HEK293 (cell line): ENCODE measurements around the gene PTRH1.

Experiments
- CTCF ChIA-PET: fragments of 350-600 bp; formaldehyde crosslinking; extraction: SDS; loops from one replicate; lab custom pipeline; 2021; ENCODE audit warnings: antibody characterized with exemption; lab: Yijun Ruan, JAX
- POLR2A ChIA-PET: fragments of 300-600 bp; formaldehyde crosslinking; extraction: SDS; loops from one replicate; lab custom pipeline; 2020; ENCODE audit warnings: antibody characterized with exemption, inconsistent platforms; lab: Yijun Ruan, JAX
- H3K27ac ChIP-seq: fragments of 200-500 bp; sonication (Bioruptor generic); 2 replicates; pipeline ENCODE4 v1.5.1; 2014; ENCODE audit warnings: low read depth, low read length, control low read depth, inconsistent platforms; ENCODE audit errors: extremely low read depth
- H3K36me3 ChIP-seq, 2 experiments: fragments of 200-500 bp in 1 of 2; sonication (Bioruptor generic) in 1 of 2; 1 replicate in 1 of 2; 2 replicates in 1 of 2; pipeline ENCODE4 v1.5.1; 2014 to 2017; ENCODE audit warnings: inconsistent platforms in 2 of 2, low read length in 2 of 2; ENCODE audit not compliant: control insufficient read depth in 2 of 2, insufficient read depth in 1 of 2
- H3K4me1 ChIP-seq: fragments of 200-500 bp; sonication (Bioruptor generic); 2 replicates; pipeline ENCODE4 v1.5.1; 2014; ENCODE audit warnings: mild to moderate bottlenecking, low read length, inconsistent platforms; ENCODE audit not compliant: control insufficient read depth, insufficient read depth
- H3K4me3 ChIP-seq: 2 replicates; pipeline ENCODE4 v1.5.1; 2011; ENCODE audit warnings: low read depth, mild to moderate bottlenecking, control low read depth, low read length, moderate library complexity
- H3K9me3 ChIP-seq: fragments of 200-500 bp; sonication (Bioruptor generic); 2 replicates; pipeline ENCODE4 v1.5.1; 2014; ENCODE audit warnings: low read depth, low read length, inconsistent platforms; ENCODE audit not compliant: control insufficient read depth, insufficient read depth
- GLIS2 ChIP-seq: fragments of 450-650 bp; formaldehyde crosslinking; IDR thresholded peaks from 2 replicates; pipeline ENCODE4 v1.5.1; 2016; ENCODE audit warnings: missing biosample characterization, missing genetic modification characterization
- SCRT1 ChIP-seq: fragments of 450-650 bp; formaldehyde crosslinking; IDR thresholded peaks from 2 replicates; pipeline ENCODE4 v1.5.1; 2016; ENCODE audit warnings: missing biosample characterization, missing genetic modification characterization, borderline replicate concordance
- SCRT2 ChIP-seq: fragments of 450-650 bp; formaldehyde crosslinking; IDR thresholded peaks from 2 replicates; pipeline ENCODE4 v1.5.1; 2016; ENCODE audit warnings: missing biosample characterization, missing genetic modification characterization
- WT1 ChIP-seq: fragments of 450-650 bp; formaldehyde crosslinking; IDR thresholded peaks from 2 replicates; pipeline ENCODE4 v1.5.1; 2016; ENCODE audit warnings: missing biosample characterization, missing genetic modification characterization
- ZBTB1 ChIP-seq: fragments of 450-650 bp; formaldehyde crosslinking; IDR thresholded peaks from 2 replicates; pipeline ENCODE4 v1.5.1; 2016; ENCODE audit warnings: missing biosample characterization, missing genetic modification characterization
- ZFP3 ChIP-seq: fragments of 450-650 bp; formaldehyde crosslinking; IDR thresholded peaks from 2 replicates; pipeline ENCODE4 v1.5.1; 2016; ENCODE audit warnings: low read depth, missing biosample characterization, missing genetic modification characterization
- ZIC2 ChIP-seq: fragments of 450-650 bp; formaldehyde crosslinking; IDR thresholded peaks from 2 replicates; pipeline ENCODE4 v1.5.1; 2016; ENCODE audit warnings: missing biosample characterization, missing genetic modification characterization
- ZNF10 ChIP-seq: fragments of 450-650 bp; formaldehyde crosslinking; IDR thresholded peaks from 2 replicates; pipeline ENCODE4 v1.5.1; 2017; ENCODE audit warnings: missing biosample characterization, missing genetic modification characterization
- ZNF16 ChIP-seq: fragments of 450-650 bp; formaldehyde crosslinking; IDR thresholded peaks from 2 replicates; pipeline ENCODE4 v1.5.1; 2016; ENCODE audit warnings: low read depth, missing biosample characterization, missing genetic modification characterization
- ZNF473 ChIP-seq: fragments of 450-650 bp; formaldehyde crosslinking; IDR thresholded peaks from 2 replicates; pipeline ENCODE4 v1.5.1; 2017; ENCODE audit warnings: missing biosample characterization, missing genetic modification characterization
- ZNF596 ChIP-seq: fragments of 450-650 bp; IDR thresholded peaks from 2 replicates; pipeline ENCODE4 v1.5.0; 2018; ENCODE audit warnings: missing biosample characterization, mild to moderate bottlenecking, missing genetic modification characterization, moderate library complexity
- TF ChIP-seq, protein P1 (sequence below): fragments of 450-650 bp; formaldehyde crosslinking; IDR thresholded peaks from 2 replicates; pipeline ENCODE4 v1.5.1; 2017; ENCODE audit warnings: missing biosample characterization, missing genetic modification characterization
- TF ChIP-seq, protein P2 (sequence below): fragments of 450-650 bp; formaldehyde crosslinking; IDR thresholded peaks from 2 replicates; pipeline ENCODE4 v1.5.1; 2016; ENCODE audit warnings: missing biosample characterization, missing genetic modification characterization
- TF ChIP-seq, protein P3 (sequence below): fragments of 450-650 bp; formaldehyde crosslinking; IDR thresholded peaks from 2 replicates; pipeline ENCODE4 v1.5.1; 2016; ENCODE audit warnings: missing biosample characterization, missing genetic modification characterization

The PTRH1 gene

GRCh38 chr9:127700594-127701255, 14.7 kb downstream of the PTRH1 start:
- POLR2A ChIA-PET, result interaction anchor here (1.1 kb wide), 1 partner anchor 84 kb away, joined by 3 read pairs; no protein-coding TSS in a partner anchor

DNA sequence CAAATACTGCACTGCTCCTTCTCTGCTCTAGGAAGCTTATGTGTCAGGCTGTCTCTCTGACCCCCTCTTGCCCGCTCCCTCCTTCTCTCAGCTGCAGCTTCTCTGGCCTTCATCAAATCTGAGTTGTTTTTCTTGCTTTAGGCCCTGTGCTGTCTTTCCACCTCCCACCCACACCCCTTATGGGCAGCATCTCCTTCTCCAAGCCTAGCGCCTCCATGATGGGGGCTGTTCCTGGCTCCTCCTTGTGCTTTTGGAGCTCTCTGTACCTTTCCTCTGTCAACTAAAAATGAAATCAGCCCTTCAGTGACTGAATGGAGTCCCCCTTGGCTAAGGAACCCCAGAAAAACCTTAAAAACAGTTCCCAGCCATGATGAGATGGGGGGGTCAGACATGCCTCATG, 15.3 kb downstream of the PTRH1 start:
- no peak overlapping the region for H3K4me3 ChIP-seq
- TF ChIP-seq ZIC2 (tag by site-specific recombination), result no peak
- TF ChIP-seq ZNF596 (tag by site-specific recombination), result no peak
- TF ChIP-seq ZFP3, result no peak
- TF ChIP-seq, protein P1, sequence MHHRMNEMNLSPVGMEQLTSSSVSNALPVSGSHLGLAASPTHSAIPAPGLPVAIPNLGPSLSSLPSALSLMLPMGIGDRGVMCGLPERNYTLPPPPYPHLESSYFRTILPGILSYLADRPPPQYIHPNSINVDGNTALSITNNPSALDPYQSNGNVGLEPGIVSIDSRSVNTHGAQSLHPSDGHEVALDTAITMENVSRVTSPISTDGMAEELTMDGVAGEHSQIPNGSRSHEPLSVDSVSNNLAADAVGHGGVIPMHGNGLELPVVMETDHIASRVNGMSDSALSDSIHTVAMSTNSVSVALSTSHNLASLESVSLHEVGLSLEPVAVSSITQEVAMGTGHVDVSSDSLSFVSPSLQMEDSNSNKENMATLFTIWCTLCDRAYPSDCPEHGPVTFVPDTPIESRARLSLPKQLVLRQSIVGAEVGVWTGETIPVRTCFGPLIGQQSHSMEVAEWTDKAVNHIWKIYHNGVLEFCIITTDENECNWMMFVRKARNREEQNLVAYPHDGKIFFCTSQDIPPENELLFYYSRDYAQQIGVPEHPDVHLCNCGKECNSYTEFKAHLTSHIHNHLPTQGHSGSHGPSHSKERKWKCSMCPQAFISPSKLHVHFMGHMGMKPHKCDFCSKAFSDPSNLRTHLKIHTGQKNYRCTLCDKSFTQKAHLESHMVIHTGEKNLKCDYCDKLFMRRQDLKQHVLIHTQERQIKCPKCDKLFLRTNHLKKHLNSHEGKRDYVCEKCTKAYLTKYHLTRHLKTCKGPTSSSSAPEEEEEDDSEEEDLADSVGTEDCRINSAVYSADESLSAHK, result no peak
- no peaks in the 10 kb centered on the region for H3K36me3 ChIP-seq
- no peaks in the 10 kb centered on the region for H3K4me1 ChIP-seq
- POLR2A ChIA-PET, result interaction anchor here (1.1 kb wide), 1 partner anchor 83 kb away, joined by 3 read pairs; no protein-coding TSS in a partner anchor
- H3K9me3 ChIP-seq, result no peaks in the 10 kb centered on the region
- H3K27ac ChIP-seq, result no peak overlapping the region
- CTCF ChIA-PET, result interaction anchor here (0.6 to 1.1 kb wide), 3 partner anchors 18 to 196 kb away, joined by 3 to 4 read pairs (median 3); partner anchors contain the start of gene CDK9

More at GRCh38 chr9:127700594-127701255, 14.7 kb downstream of the PTRH1 start:
- TF ChIP-seq SCRT2 (tag by site-specific recombination) (peak; percentile 78), WT1 (no peak), ZNF10 (no peak), SCRT1 (tag by site-specific recombination) (peak; percentile 55; the same call in 1 of the 2 replicates), ZNF16 (tag by site-specific recombination) (no peak)
- TF ChIP-seq, protein P2, sequence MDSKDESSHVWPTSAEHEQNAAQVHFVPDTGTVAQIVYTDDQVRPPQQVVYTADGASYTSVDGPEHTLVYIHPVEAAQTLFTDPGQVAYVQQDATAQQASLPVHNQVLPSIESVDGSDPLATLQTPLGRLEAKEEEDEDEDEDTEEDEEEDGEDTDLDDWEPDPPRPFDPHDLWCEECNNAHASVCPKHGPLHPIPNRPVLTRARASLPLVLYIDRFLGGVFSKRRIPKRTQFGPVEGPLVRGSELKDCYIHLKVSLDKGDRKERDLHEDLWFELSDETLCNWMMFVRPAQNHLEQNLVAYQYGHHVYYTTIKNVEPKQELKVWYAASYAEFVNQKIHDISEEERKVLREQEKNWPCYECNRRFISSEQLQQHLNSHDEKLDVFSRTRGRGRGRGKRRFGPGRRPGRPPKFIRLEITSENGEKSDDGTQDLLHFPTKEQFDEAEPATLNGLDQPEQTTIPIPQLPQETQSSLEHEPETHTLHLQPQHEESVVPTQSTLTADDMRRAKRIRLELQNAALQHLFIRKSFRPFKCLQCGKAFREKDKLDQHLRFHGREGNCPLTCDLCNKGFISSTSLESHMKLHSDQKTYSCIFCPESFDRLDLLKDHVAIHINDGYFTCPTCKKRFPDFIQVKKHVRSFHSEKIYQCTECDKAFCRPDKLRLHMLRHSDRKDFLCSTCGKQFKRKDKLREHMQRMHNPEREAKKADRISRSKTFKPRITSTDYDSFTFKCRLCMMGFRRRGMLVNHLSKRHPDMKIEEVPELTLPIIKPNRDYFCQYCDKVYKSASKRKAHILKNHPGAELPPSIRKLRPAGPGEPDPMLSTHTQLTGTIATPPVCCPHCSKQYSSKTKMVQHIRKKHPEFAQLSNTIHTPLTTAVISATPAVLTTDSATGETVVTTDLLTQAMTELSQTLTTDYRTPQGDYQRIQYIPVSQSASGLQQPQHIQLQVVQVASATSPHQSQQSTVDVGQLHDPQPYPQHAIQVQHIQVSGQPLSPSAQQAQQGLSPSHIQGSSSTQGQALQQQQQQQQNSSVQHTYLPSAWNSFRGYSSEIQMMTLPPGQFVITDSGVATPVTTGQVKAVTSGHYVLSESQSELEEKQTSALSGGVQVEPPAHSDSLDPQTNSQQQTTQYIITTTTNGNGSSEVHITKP, result 0 out of 2 replicates have a peak, but pooled peaks have one; percentile 11
- Histone ChIP-seq H3K4me1 (no peaks in the 10 kb centered on the region), H3K4me3 (no peak overlapping the region), H3K9me3 (no peaks in the 10 kb centered on the region), H3K27ac (no peak overlapping the region), H3K36me3 (no peaks in the 10 kb centered on the region)
- CTCF ChIA-PET, result interaction anchor here (0.8 kb wide), 1 partner anchor 18 kb away, joined by 4 read pairs; no protein-coding TSS in a partner anchor

GRCh38 chr9:127698985-127699670, 16.3 kb downstream of the PTRH1 start:
- Histone ChIP-seq H3K4me3 (no peak overlapping the region), H3K27ac (no peak overlapping the region), H3K36me3 (peaks cover 0 to 4% of the 10 kb centered on the region in 2 experiments; a peak in 1 of 3 replicates), H3K9me3 (no peaks in the 10 kb centered on the region)
- POLR2A ChIA-PET, result no interaction called here
- TF ChIP-seq ZBTB1 (no peak), ZNF473 (tag by site-specific recombination) (no peak), GLIS2 (tag by site-specific recombination) (no peak)
- TF ChIP-seq, protein P3, sequence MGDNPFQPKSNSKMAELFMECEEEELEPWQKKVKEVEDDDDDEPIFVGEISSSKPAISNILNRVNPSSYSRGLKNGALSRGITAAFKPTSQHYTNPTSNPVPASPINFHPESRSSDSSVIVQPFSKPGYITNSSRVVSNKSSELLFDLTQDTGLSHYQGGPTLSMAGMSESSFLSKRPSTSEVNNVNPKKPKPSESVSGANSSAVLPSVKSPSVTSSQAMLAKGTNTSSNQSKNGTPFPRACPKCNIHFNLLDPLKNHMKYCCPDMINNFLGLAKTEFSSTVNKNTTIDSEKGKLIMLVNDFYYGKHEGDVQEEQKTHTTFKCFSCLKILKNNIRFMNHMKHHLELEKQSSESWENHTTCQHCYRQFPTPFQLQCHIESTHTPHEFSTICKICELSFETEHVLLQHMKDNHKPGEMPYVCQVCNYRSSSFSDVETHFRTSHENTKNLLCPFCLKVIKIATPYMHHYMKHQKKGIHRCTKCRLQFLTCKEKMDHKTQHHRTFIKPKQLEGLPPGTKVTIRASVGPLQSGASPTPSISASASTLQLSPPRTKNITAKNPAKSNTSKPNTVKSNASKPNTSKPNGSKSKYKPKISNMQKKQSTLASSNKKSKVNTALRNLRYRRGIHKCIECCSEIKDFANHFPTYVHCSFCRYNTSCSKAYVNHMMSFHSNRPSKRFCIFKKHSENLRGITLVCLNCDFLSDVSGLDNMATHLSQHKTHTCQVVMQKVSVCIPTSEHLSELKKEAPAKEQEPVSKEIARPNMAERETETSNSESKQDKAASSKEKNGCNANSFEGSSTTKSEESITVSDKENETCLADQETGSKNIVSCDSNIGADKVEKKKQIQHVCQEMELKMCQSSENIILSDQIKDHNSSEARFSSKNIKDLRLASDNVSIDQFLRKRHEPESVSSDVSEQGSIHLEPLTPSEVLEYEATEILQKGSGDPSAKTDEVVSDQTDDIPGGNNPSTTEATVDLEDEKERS (tag by site-specific recombination), result no peak
- TF ChIP-seq, all 188 proteins: peak for 0
- H3K4me1 ChIP-seq, result no peaks in the 10 kb centered on the region
- CTCF ChIA-PET, result interaction anchor here (1.1 kb wide), 1 partner anchor 195 kb away, joined by 3 read pairs; no protein-coding TSS in a partner anchor
